K562 (cell line): ENCODE measurements around the gene GLRX3. TPM values are rescaled to one million over a fixed set of nuclear protein-coding genes. Genes with fewer than 3 reads are reported as not detected.

Source experiments
- ATAC-seq: fragments of 200-7000 bp; cut with Tn5 transposase; 3 replicates; pipeline ENCODE4 v1.9.1; 2020; ENCODE audit warnings: moderate library complexity
- BruUV-seq: library from RNA; stranded (reverse); fragments of 400-500 nt; replicated peaks from 2 replicates; lab custom pipeline; 2021; lab: Mats Ljungman, UMichigan
- CTCF ChIA-PET: fragments of 300-600 bp; formaldehyde crosslinking; extraction: SDS; loops from one replicate; lab custom pipeline; 2021; ENCODE audit warnings: low intra/inter-chr PET ratio; lab: Yijun Ruan, JAX
- POLR2A ChIA-PET: fragments of 300-600, 350-650 bp; sonication (Branson Sonifier 250); formaldehyde crosslinking; extraction: SDS; loops from one replicate; lab custom pipeline; 2021; ENCODE audit warnings: antibody characterized with exemption, inconsistent platforms; lab: Yijun Ruan, JAX
- DNase-seq, 4 experiments: peaks; one replicate each; pipeline versions ENCODE4 v3.0.0 to v3.0.0-alpha.2; 2011 to 2018; ENCODE audit warnings: low spot score in 3 of 4, mixed read lengths in 3 of 4; ENCODE audit errors: extremely low read depth in 1 of 4
- FAIRE-seq: peaks from 2 replicates; lab custom pipeline; 2011; peaks lifted over from hg19 to GRCh38; lab: Jason Lieb, UNC
- H2AFZ ChIP-seq: 2 replicates; pipeline ENCODE4 v1.6.0; 2011; ENCODE audit warnings: low read depth, low read length, control low read depth, inconsistent platforms
- H3K27ac ChIP-seq: fragments of 200-600 bp; 3 replicates; pipeline ENCODE4 v1.8.0; 2011; ENCODE audit warnings: low read depth, mild to moderate bottlenecking, control low read depth, inconsistent platforms, low read length, moderate library complexity, mixed read lengths; ENCODE audit errors: extremely low read depth
- H3K27me3 ChIP-seq, 2 experiments: fragments of 300-600 bp in 1 of 2; 2 replicates in 1 of 2; 3 replicates in 1 of 2; pipeline versions ENCODE4 v1.6.0 to v1.8.0; 2011; ENCODE audit warnings: inconsistent platforms in 2 of 2, low read length in 2 of 2, mild to moderate bottlenecking in 1 of 2, mixed read lengths in 1 of 2, moderate library complexity in 1 of 2; ENCODE audit not compliant: control insufficient read depth in 2 of 2, insufficient read depth in 2 of 2
- H3K36me3 ChIP-seq: fragments of 300-600 bp; 3 replicates; pipeline ENCODE4 v1.8.0; 2011; ENCODE audit warnings: mild to moderate bottlenecking, low read length, inconsistent platforms; ENCODE audit not compliant: control insufficient read depth, insufficient read depth
- H3K4me1 ChIP-seq, 2 experiments: fragments of 200-600 bp in 1 of 2; replicated peaks in 1 of 2; 2 replicates in 1 of 2; 3 replicates in 1 of 2; pipeline versions ENCODE4 v1.5.1 to v1.8.0; 2011; ENCODE audit warnings: inconsistent platforms in 2 of 2, low read length in 2 of 2, mild to moderate bottlenecking in 1 of 2, mixed read lengths in 1 of 2, moderate library complexity in 1 of 2; ENCODE audit not compliant: control insufficient read depth in 2 of 2, insufficient read depth in 2 of 2
- H3K4me2 ChIP-seq: 2 replicates; pipeline ENCODE4 v1.6.1; 2011; ENCODE audit warnings: low read length, control low read depth, inconsistent platforms, mixed read lengths; ENCODE audit not compliant: insufficient read depth
- H3K4me3 ChIP-seq: fragments of 200-600 bp; sonication (generic), shearing (Covaris generic); 2 replicates; pipeline ENCODE4 v1.5.1; 2016; ENCODE audit warnings: control low read depth, inconsistent platforms
- H3K79me2 ChIP-seq: fragments of 200-600 bp; 3 replicates; pipeline ENCODE4 v1.8.0; 2011; ENCODE audit warnings: low read length, inconsistent platforms; ENCODE audit not compliant: control insufficient read depth, insufficient read depth
- H3K9ac ChIP-seq, 2 experiments: 2 replicates each; pipeline versions ENCODE4 v1.6.0 to v1.6.1; 2011; ENCODE audit warnings: low read depth in 2 of 2, low read length in 2 of 2, control low read depth in 1 of 2, inconsistent platforms in 1 of 2, mild to moderate bottlenecking in 1 of 2, mixed read lengths in 1 of 2; ENCODE audit not compliant: insufficient read depth in 1 of 2
- H3K9me1 ChIP-seq: one replicate; pipeline ENCODE4 v1.6.0; 2011; ENCODE audit warnings: inconsistent platforms, mild to moderate bottlenecking, low read length, moderate library complexity; ENCODE audit not compliant: control insufficient read depth, insufficient read depth
- H3K9me3 ChIP-seq: replicated peaks from 2 replicates; pipeline ENCODE4 v1.5.1; 2011; ENCODE audit warnings: low read depth, low read length, inconsistent platforms; ENCODE audit not compliant: control insufficient read depth, insufficient read depth
- H4K20me1 ChIP-seq: replicated peaks from 2 replicates; pipeline ENCODE4 v1.6.1; 2011; ENCODE audit warnings: low read length, inconsistent platforms, mixed read lengths; ENCODE audit not compliant: control insufficient read depth, insufficient read depth
- CTCF ChIP-seq, 3 experiments: IDR thresholded peaks in 2 of 3; conservative IDR thresholded peaks in 1 of 3; 2 replicates each; pipeline ENCODE4 v1.5.1; 2011 to 2012; ENCODE audit warnings: low read length in 3 of 3, mild to moderate bottlenecking in 3 of 3, control low read depth in 2 of 3, improper control_type of control experiment in 1 of 3, inconsistent platforms in 1 of 3, low read depth in 1 of 3, mixed read lengths in 1 of 3, moderate library complexity in 1 of 3; ENCODE audit not compliant: insufficient read depth in 2 of 3
- RAD21 ChIP-seq, 2 experiments: fragments of 250-450 bp in 1 of 2; fragments of 450-650 bp in 1 of 2; sonication (Bioruptor Pico) in 1 of 2; formaldehyde crosslinking in 1 of 2; IDR thresholded peaks in 1 of 2; conservative IDR thresholded peaks in 1 of 2; 2 replicates each; pipeline versions ENCODE4 v1.4.0 to v1.8.0; 2020 to 2022; ENCODE audit warnings: mild to moderate bottlenecking in 2 of 2, moderate library complexity in 1 of 2
- RCOR1 ChIP-seq, 2 experiments: IDR thresholded peaks; 2 replicates each; pipeline ENCODE4 v1.6.1; 2012; ENCODE audit warnings: low read depth in 2 of 2, low read length in 2 of 2, borderline replicate concordance in 1 of 2, improper control_type of control experiment in 1 of 2
- TEAD4 ChIP-seq, 2 experiments: sonication (generic) in 1 of 2; formaldehyde crosslinking in 1 of 2; IDR thresholded peaks; 2 replicates each; pipeline versions ENCODE4 v1.6.1 to v1.8.0; 2012 to 2022; ENCODE audit warnings: borderline replicate concordance in 1 of 2, inconsistent platforms in 1 of 2, low read length in 1 of 2, mild to moderate bottlenecking in 1 of 2, missing genetic modification reagents in 1 of 2
- WGBS: fragments of 100-300 bp; shearing (Covaris generic); methylation state at CpG from one replicate; pipeline ENCODE4 v1.1.6; 2016; ENCODE audit warnings: low coverage, mixed read lengths; ENCODE audit not compliant: insufficient coverage; ENCODE audit errors: missing lambda C conversion rate; 5-methylcytosine and 5-hydroxymethylcytosine counted together
- in situ Hi-C: fragments of 300-500 bp; cut with MboI; formaldehyde crosslinking; loops from 4 replicates; pipeline ENCODE4 v1.15.0; 2018; ENCODE audit warnings: inconsistent platforms, mixed read lengths
- intact Hi-C: fragments of 100-400 bp; cut with micrococcal nuclease; formaldehyde crosslinking; loops from 2 replicates; pipeline ENCODE4 v1.14.2; 2022
- polyA plus RNA-seq, 8 experiments: library from polyadenylated mRNA; depleted of rRNA in 4 of 8; stranded (reverse) in 5 of 8; unstranded in 3 of 8; fragments of >200 nt; fragmentation: Nextera tagmentation in 2 of 8; fragmentation: Illumina TruSeq in 1 of 8; extraction: Ambion mirVana in 2 of 8; extraction: Trizol in 1 of 8; gene quantifications; 2 replicates each; pipeline versions ENCODE4 v1.2.1 to v1.2.3, GENCODE V29; 2011 to 2014; ENCODE audit warnings: inconsistent platforms in 1 of 8, missing spikeins in 1 of 8
- total RNA-seq, 7 experiments: library from RNA; depleted of rRNA in 6 of 7; stranded (reverse); fragments of >200 nt in 6 of 7; fragmentation: Illumina TruSeq in 2 of 7; extraction: Trizol in 2 of 7; gene quantifications; 2 replicates each; pipeline versions ENCODE4 v1.2.1 to v1.2.3, GENCODE V29; 2011 to 2021; ENCODE audit warnings: low replicate concordance in 1 of 7

The GLRX3 gene
- total and polyA plus RNA-seq, 9 of the 15 experiments (the other 6 are each of a cell fraction or from before 2014, with no cell fraction given): 115 to 190 (median 169) TPM

- intact Hi-C loops (loop anchor here (10.0 kb wide), 1 partner anchor 75 kb away; no protein-coding TSS in a partner anchor), in situ Hi-C loops (no loop called here)
- no peak overlapping the region for H3K4me3 ChIP-seq
- H3K27me3 ChIP-seq: no peaks in the 10 kb centered on the region
- FAIRE-seq (no peak), DNase-seq (peak in 3 of 4 experiments; percentile 21 to 46 (median 25)), ATAC-seq (peak; percentile 85)
- H3K9me3 ChIP-seq: no peaks in the 10 kb centered on the region
- H4K20me1 ChIP-seq: no peaks in the 10 kb centered on the region
- no peaks in the 10 kb centered on the region for H3K4me1 ChIP-seq
- no peaks in the 10 kb centered on the region; the same call in 2 of the 3 replicates for H3K79me2 ChIP-seq
- TF ChIP-seq RAD21 (CRISPR knock-in tag; conservative IDR thresholded peaks at IDR 0.05 in 1 of 2, IDR thresholded peaks at IDR 0.05 in 1 of 2): peak; percentile 12 to 62; a peak in 2 of 4 replicates
- TF ChIP-seq CTCF (IDR thresholded peaks at IDR 0.05 in 2 of 3, conservative IDR thresholded peaks at IDR 0.05 in 1 of 3; ENCODE audit: insufficient read depth in 2 of 3, low read depth in 1 of 3, low read length in 3 of 3): peak; percentile 32 to 52 (median 45); a peak in 4 of 6 replicates
- no peak for TF ChIP-seq RCOR1 (IDR thresholded peaks at IDR 0.05; ENCODE audit: borderline replicate concordance in 1 of 2, low read depth in 2 of 2, low read length in 2 of 2)
- 0 out of 2 replicates have a peak, but pooled peaks have one; percentile 12 for TF ChIP-seq TEAD4 (IDR thresholded peaks at IDR 0.05; ENCODE audit: low read length)
- no peak for TF ChIP-seq TEAD4 (CRISPR knock-in tag; IDR thresholded peaks at IDR 0.05; ENCODE audit: borderline replicate concordance)
- H3K9me1 ChIP-seq: no peaks in the 10 kb centered on the region
- no peak overlapping the region for H3K4me2 ChIP-seq
- no peak overlapping the region for H2AFZ ChIP-seq
- CTCF ChIA-PET: no interaction called here
- WGBS: 71% methylated on average over 4 of the region's 4 CpGs
- BruUV-seq: no TSS peak
- POLR2A ChIA-PET: interaction anchor here (1.0 kb wide), 1 partner anchor 20 kb away, joined by 3 read pairs; no protein-coding TSS in a partner anchor
- no peak overlapping the region for H3K27ac ChIP-seq
- no peak overlapping the region for H3K9ac ChIP-seq
- H3K36me3 ChIP-seq: peaks cover 80% of the 10 kb centered on the region
These were observed 43.4 kb downstream of the GLRX3 start for GRCh38 chr10:130179640-130180039.
